ENCODE measurements around the gene TFPI. TPM values are rescaled to one million over a fixed set of nuclear protein-coding genes. Genes with fewer than 3 reads are reported as not detected.
"Not testable (repeated sequence)": the region's sequence is repeated elsewhere in the genome, so short reads cannot be mapped to it uniquely, and the experiment has no call there.

TFPI gene
- 10 to 100 TPM; 42.7 to 68.6 TPM for total RNA-seq
- long read RNA-seq, transcript TFPI-201 (8 exons, 3,885 nt): major isoform, 20 of 49 reads
- long read RNA-seq, partial matches to known transcripts: 5 of 49 reads
- long read RNA-seq, other reads (novel, unspliced or antisense): 23 of 49 reads

DNA sequence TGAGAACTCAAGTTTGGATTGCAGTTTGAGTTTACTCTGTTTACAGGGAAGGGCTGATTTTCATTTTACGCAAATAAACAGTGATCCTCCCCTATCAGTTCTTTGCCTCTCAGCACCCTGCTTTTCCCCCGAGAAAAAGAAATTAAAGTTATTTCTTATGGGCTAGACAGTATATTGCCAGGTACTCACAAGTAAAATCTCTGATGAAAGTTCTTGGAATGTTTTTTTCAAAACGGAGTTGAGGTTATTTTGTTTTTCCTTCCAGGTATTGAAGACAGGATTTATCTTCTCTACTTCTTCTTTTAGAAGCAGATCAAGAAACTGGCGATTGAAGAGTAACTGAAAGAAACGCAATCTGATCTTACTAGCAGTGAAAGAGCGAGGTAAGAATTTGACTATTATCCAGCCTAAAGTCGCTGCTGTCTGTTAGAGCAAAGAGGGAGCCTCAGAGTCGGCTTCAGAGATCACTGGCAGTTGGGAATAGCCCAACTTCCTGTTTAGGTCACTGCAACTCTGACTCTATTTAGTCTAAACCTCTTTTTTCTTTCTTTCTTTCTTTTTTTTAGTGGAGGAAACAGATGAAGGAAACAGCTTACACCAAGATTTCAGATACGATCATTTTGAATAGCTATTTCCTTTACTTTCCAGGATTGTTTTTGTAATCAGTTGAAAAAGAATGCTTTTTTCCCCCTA lies at the start of gene TFPI:
TSS of gene TFPI (minus strand) at position 425 of the 693 bp plus-strand sequence. CDS start 50,667 bp downstream, outside the sequence.
- ATAC-seq (peak; percentile 82 to 91), DNase-seq (no peak)
- intact Hi-C loops (cut with DNase I): no loop called here

DNA sequence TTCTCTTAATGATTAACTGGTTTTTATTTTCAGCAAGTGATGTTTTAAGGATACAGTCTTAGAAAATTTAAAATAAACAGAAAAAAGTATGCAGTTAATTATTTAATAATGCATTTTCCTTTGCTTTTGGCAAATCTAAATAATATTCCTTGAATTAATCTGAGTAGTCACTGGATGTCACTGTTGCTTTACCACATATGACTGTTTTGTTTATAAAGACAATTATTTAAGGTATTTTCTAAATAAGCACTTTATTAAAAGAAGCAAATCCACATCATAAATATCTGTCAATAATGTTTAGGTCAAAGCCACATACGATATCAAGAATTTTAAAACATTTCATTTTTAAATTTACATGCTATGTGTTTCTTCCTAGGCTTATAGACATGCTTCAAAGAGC lies 40.6 kb upstream of the TFPI start:
- intact Hi-C loops (cut with DNase I): no loop called here
- no peak for ATAC-seq
- no peak for DNase-seq

DNA sequence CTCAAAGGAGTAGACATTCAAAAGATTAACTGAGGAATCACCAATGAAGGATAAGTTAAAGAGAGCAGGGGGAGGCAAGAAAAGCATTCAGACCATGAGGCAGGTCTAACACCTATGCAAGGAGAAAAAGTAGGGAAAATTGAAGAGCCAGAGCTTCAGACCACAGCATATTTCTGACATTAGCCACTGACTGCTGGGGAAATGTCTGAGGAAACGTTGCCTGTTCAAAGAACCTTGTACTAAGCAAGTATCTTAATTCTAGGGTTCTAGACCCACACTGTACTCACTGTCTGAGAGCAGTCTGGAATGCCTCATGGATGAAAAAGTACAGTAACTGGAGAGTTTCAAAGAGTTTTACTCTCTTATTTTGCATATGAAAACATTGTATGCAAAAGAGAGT lies 39.5 kb upstream of the TFPI start:
- intact Hi-C loops (cut with DNase I): no loop called here
- ATAC-seq: no peak
- no peak for DNase-seq

DNA sequence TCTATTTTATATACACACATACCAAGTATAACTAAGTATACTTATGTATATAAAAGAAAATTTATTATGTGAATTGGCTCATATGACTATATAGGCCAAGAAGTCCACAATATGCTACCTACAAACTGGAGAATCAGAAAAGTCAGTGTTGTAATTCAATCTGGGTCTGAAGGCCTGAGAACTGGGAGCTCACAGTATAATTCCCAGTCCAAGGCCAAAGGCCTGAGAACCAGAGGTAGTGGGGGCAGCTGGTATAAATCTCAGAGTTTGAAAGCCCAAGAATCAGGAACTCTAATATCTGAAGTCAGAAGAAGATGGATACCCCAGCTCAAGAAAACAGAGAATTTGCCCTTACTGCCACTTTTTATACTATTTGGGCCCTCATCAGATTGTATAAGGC lies 38.9 kb upstream of the TFPI start:
- intact Hi-C loops (cut with DNase I): no loop called here
- ATAC-seq: no peak
- DNase-seq: no peak

DNA sequence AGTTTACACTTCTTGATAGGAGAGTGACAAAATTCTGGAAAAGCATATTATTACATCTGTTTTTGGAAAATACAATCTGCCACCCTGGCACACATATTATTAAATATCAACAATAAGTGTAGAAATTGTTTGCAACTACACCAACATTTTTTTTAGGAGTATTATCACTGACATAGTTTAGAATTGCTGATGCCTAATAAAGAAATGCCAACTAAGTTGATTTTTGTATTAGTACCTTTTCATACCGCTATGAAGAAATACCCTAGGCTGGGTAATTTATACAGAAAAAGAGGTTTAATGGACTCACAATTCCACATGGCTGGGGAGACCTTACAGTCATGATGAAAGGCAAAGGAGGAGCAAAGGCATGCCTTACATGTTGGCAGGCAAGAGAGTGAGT lies 35.9 kb upstream of the TFPI start:
- intact Hi-C loops (cut with DNase I): no loop called here
- ATAC-seq: no peak

DNA sequence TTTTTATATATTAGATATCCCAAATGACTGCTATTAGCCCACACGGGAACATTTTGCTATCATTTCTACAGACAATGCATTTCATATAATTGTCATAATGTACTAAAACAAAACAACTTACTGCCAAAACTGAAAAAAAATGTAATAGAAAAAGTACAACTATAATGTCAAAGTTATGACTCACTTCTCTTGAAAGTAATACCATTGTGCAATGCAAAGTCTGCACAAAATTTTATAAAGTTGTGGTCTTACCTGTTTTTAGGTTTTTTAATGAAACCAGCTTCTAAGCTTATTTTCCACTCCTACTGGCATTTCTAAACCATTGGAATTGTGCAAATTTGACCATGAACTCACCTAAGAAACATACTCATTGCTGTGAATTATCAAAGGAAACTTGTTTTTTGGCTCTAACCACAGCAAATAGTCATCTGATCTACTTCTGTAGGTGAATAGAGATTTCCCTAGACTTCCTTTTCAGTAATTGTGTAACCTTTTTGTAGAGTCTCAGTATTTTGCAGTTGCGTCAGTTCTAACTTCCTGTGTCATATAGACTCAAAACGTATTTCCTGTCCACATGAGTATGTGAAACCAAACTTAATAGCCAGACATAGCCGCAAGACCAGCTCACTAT lies 31.9 kb upstream of the TFPI start:
- intact Hi-C loops (cut with DNase I): loop anchor here (10.0 kb wide), 4 partner anchors 259 to 929 kb away; no protein-coding TSS in a partner anchor
- no peak for DNase-seq
- no peak for ATAC-seq

More for the DNA sequence above, 35.9 kb upstream of the TFPI start:
- no peak for DNase-seq

DNA sequence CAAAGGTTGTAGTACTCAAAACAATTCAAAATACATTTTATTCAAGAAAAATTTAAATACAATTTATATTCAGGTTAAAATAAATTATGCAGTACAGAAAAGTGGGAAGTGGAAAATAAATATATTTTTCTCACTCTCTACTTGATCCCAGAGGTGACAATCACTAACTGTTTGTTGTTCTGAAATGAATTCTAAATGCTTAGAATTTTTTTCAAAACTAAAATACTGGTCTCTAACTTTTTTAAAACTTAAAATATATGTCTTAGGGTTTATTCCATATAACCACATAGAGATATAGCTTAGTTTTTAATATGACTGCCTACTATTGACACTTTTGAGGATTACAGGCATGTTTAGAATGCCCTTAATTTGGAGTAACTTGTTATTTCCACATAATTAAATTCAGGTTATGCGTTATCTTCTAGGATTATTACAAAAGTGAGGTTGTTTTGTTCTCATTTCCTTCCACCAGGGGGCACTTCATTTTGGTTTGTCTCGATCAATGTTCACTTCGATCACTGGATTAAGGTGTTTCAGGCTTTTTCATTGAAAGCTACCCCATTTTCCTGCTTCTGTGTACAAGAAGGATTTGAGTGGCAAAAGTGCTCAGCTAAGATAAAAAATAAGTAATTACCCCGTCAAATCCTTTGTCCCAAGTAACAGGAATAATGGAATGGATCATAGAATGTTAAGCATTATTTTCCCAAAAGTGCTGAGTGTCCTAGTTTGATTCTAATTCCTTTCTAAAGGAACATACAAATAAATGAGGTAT lies 27.1 kb upstream of the TFPI start:
- peak in 1 of 2 donors; percentile 34 for ATAC-seq

DNA sequence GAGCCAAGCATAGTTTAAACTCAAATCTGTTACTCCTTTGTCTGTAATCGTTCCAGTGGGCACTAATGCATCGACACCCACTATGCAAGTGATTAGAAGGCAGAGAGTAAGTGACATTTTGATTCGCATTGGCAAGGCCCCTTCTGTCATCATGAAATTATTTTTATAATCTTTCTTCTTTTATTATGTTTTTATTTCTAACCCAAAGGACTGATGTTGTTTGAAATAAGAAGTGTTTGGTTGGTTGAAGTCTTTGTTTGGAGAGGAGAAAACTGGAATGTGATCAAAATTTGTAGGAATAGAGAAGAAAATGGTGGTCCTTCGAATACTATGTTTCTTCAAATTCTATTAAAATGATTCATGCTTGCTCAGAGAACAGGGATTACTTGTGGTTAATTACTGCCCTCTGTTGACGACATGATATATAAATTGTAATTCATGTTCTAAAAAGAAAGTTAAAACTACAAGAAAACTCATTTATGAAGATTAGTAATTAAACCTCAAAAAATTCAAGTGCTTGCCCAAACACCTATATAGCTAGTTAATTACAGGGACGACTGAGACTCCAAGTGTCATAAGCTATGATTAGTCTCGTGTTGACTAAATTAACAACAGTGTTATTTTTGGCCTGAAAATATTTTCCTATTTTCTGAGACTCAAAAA lies 26.4 kb upstream of the TFPI start:
- intact Hi-C loops (cut with DNase I): loop anchor here (2.0 to 10.0 kb wide), 6 partner anchors 80 to 934 kb away; no protein-coding TSS in a partner anchor
- ATAC-seq (peak; percentile 62 to 71), DNase-seq (no peak)

More for the DNA sequence above, 27.1 kb upstream of the TFPI start:
- no peak for DNase-seq
- intact Hi-C loops (cut with DNase I): loop anchor here (2.0 to 10.0 kb wide), 6 partner anchors 81 to 933 kb away; no protein-coding TSS in a partner anchor

DNA sequence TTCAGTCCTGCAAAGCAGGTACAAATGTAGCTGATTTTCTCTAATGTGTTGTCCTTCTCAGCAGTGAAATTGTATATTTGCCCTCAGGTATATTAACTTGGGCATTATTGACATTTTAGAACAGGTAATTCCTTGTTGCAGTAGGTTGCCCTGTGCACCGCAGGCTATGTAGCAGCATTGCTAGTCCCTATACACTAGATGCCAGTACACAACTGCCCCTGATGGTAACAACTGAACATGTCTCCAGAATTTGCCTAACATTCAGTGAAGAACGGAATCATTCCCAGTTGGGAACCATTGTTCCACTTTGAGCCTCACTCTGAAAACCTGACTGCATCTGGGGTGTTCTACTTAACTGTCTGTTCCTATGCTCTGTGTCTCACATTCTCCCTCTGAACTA lies 23.1 kb upstream of the TFPI start:
- ATAC-seq (no peak), DNase-seq (no peak)
- intact Hi-C loops (cut with DNase I): loop anchor here in 1 of 2 donors (10.0 kb wide), 1 partner anchor 63 kb away; no protein-coding TSS in a partner anchor

DNA sequence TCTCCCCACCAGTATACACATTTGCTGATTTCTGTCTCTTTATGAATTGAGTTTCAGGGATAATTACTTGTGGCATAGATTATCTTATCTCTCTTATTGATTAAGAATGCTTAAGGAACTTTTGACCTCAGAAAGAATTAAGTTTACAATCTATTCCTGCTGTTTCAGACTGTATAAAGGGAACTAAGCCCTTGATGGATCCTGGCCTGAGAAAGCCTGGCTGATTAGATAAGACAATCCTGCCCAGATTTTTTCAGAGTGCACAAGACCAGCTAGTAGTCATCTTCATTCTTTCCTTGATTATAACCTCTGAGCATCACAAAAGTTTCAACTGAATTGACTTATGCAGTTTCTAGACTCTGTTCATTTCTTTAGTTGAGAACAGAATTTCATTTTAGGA lies 22.7 kb upstream of the TFPI start:
- intact Hi-C loops (cut with DNase I): loop anchor here in 1 of 2 donors (10.0 kb wide), 1 partner anchor 62 kb away; no protein-coding TSS in a partner anchor
- no peak for DNase-seq
- ATAC-seq: no peak

DNA sequence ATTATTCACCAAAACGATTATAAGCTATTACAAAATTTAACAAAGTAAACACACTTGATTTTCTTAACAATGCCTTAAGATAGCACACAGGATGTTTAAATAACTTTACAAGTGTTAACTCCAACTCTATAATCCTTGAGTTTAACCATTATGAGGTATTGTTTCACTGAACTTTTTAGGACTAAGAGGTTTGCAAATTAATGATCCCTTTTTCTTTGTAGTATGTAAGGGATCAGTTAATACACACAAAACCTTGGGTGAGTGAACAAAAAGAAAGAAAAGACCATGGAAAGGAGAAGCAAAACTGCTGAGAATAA lies 21.5 kb upstream of the TFPI start:
- intact Hi-C loops (cut with DNase I): loop anchor here in 1 of 2 donors (10.0 kb wide), 1 partner anchor 61 kb away; no protein-coding TSS in a partner anchor
- DNase-seq (no peak), ATAC-seq (no peak)

DNA sequence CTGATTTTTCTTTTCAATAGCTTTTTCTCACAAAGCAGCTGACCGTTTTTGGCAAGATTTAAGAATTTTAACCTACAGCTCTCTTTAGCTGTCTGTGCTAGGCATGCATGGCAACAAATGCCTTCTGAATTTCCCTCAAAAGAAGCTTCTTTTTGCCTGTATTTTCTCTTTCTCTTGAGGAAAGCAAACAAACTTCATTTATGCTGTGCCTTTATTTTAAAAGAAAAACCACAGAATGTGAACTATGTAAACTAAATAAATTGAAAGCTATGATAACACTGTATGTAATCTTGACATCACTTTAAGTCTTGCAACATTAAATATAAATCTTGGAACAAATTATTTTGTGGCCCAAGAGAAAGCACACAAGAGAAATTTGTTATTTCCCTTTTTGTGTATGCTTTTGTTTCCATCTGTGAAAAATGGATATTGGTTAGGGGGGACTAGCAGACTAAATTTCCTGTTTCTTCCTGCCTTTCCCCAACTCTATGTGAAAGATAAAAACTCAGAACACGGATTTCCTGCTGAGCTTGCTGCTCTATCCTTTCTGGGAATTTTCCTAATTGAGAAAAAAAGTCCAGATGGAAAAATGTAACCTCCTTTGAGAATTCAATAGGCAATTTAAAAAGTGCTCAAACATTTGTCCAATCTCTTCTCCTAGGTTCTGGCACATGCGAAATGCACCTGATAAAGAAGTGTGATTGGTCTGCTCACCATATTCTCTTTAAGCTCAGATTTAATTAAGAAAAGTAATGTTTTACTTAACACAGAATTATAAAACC lies 20.9 kb upstream of the TFPI start:
- DNase-seq (no peak), ATAC-seq (no peak)
- intact Hi-C loops (cut with DNase I): loop anchor here in 1 of 2 donors (10.0 kb wide), 1 partner anchor 60 kb away; no protein-coding TSS in a partner anchor

DNA sequence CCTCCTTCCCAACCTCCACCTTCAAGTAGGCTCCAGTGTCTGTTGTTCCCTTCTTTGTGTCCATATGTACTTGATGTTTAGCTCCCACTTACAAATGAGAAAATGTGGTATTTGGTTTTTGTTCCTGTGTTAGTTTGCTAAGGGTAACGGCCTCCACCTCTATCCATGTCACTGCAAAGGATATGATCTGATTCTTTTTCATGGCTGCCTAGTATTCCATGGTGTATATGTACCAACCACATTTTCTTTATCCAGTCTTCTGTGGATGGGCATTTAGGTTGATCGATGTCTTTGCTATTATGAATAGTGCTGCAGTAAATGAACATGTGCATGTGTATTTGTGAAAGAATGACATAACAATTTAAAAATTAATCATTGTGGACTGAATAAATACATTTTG lies 19.5 kb upstream of the TFPI start:
- intact Hi-C loops (cut with DNase I): loop anchor here in 1 of 2 donors (10.0 kb wide), 1 partner anchor 59 kb away; no protein-coding TSS in a partner anchor
- no peak for ATAC-seq
- DNase-seq: no peak

DNA sequence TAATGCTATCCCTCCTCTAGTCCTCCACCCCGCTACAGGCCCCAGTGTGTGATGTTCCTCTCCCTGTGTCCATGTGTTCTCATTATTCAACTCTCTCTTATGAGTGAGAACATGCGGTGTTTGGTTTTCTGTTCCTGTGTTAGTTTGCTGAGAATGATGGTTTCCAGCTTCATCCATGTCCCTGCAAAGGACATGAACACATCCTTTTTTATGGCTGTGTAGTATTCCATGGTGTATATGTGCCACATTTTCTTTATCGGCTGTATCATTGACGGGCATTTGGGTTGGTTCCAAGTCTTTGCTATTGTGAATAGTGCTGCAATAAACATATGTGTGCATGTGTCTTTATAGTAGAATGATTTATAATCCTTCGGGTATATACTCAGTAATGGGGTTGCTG lies 17.8 kb upstream of the TFPI start:
- intact Hi-C loops (cut with DNase I): loop anchor here in 1 of 2 donors (10.0 kb wide), 1 partner anchor 57 kb away; no protein-coding TSS in a partner anchor
- not testable (repeated sequence) for ATAC-seq, DNase-seq

DNA sequence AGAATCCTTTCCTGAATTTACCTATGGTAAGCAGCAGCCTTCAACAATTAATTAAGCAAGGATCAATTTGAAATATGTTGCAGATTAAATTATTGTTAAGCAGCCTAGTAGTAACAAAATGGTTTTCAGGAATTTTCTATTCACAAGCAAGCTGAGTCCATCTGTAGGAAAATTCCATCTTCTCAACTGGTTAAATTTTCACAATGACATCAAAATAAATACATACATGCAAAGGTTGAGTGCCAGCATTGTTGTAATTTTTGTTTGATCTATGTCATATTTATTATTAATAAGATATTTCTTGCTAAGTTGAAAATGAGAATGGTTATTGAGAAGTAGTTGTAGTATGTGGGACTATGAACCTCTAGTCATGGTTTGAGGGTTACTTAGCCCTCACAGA lies 15.3 kb upstream of the TFPI start:
- intact Hi-C loops (cut with DNase I): no loop called here
- DNase-seq (no peak), ATAC-seq (no peak)

DNA sequence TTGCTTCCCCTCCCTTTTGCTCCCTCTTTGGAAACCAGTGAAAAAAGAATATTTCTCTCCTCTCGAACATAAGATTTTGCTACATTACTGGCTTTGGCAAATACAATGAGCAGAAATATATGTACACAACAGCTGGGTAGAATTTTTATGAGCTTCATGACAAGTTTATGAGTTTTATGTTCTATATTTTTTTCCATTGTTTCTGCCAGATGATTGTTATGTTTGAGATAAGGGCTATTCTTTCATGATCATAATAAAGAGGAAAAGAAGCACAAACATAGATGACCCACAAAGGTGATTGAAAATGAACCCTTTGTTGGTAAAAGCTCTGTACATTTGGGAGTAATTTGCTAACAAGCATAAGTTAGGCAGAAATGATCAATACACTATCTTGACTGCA lies 14.8 kb upstream of the TFPI start:
- DNase-seq (no peak), ATAC-seq (no peak)
- intact Hi-C loops (cut with DNase I): no loop called here

DNA sequence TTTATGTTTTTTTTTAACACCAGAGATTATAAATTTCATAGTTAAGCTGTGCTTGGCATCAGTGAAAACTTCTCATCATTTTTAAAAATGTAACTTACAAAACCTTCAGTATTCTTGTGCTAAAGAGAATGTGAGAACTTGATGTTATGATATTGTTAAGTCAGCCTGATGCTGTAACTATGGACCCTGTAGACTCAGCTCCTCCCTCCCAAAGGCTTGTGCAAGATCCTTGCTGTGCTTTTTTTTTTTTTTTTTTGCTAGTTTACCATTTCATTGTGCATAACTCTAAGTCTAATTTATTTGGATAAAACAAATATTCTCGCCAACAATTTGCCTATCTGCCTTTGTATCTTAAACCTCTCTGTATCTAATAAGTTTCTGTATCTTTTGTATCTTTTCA lies 12.9 kb upstream of the TFPI start:
- DNase-seq (no peak), ATAC-seq (no peak)
- intact Hi-C loops (cut with DNase I): no loop called here

DNA sequence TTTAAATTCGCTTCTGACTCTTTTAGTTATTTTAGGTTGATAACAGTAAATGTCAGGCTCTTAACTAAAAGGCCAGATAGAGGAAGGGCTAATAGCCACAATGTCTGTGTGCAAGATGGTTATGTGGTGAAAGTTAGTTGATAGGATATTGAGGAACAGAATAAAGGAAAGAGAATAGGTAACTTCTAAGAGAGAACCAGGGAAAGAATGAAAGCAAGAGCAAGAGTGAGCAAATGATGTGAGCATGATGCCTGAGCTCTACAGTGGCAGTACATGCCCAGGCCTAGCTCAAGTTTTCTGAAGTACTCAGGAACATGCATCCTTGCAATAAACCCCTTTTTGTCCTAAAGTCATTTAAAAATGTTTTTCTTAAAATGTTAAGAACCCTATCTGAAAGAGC lies 12.5 kb upstream of the TFPI start:
- intact Hi-C loops (cut with DNase I): no loop called here
- no peak for ATAC-seq

More for the DNA sequence above, 12.5 kb upstream of the TFPI start:
- no peak for DNase-seq

Data from left cardiac atrium (tissue), 4 donors.